ENCODE results near the gene NTM.
"Not testable (repeated sequence)": the region's sequence is repeated elsewhere in the genome, so short reads cannot be mapped to it uniquely, and the experiment has no call there.

The NTM gene

DNA sequence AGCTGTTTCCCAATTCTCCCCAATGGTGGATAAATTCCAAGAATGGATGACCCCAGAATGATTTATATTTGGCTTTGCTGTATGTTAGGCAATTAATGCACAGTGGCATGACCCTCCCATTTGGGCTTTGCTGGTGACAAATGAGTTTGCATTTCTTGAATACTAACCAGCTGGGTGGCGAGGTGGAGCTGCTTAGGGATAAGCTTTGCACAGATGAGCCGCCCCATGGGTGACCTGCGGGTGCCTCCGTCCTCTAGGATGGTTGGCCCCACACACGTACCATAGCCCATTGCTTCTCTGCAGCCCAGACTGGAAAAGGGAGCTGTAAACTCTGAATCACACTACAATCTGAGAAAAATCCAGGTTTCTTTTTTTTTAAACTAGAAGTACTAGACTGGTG lies 94.6 kb downstream of the NTM start:
- DNase-seq: no peak

DNA sequence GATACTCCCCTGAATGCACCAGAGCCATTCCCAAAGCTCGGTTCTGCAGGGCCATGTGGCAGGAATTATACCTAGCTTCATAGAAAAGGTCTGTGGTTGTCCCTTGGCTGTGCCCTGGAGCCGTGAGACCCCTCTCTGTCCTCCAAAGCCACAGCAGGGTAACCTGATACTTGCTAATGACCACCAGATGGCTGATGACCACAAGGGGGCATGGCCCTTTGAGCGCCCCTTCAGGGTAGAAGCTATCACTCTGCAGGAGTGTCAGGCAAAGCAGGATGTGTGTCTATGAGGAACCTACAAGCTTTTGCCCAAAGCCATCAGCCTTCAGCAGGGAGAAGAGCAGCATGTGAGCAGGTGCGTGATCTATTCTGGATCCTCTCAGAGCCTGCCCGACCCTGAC lies 95.3 kb downstream of the NTM start:
- no peak for DNase-seq

DNA sequence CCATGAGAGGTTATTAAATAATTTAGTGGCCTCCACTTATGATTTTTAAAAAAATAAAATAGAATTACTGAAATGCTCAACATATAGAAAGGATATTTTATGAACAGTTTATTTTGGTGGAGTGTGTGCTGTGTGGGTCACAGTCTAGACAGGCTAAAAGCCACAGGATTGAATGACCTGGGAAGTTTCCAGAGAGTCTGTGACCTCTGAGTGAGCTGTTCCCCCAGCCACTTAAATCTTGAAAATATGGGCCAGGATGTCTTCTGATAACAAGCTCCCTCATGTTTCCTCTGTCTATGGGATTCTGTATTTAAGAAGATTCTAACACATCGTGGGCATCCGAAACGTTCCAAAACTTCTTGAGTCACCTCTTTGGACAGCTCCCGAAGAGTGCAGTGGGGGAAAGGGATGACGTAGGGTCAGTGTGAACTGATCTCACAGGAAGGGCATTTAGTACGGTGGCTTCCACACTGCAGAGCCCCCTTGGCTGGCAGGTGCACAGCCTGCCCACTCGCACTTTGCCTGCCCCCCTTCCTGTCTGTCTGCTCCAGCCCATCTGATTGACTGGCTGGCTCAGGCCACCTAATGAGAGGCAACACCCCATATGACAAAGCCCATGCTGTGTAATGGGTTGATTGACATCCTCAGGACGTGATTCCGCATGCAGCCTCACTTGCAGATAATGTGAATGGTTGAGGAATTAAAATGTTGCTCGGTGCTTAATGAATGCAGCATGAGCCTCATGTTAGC lies 97.4 kb downstream of the NTM start:
- no peak for DNase-seq

DNA sequence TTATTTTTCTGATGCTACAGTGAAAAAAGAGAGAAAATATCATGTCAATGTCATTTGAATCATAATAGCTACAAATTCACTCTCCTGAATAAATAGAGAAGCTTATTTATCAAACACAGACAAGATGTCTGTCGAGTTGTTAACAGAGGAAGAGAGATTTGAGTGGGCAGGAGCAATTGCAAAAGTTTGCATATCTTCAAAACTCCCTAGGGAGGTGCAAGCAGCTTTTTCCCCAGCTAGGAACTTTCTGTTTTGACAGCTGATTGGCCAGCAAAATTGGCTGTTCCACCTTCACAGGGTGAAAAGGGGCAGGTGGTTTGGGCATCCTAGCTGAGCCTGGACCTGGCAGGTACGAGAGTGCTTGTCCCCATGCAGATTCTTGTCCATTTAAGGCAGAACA lies 98.2 kb downstream of the NTM start:
- DNase-seq: no peak

DNA sequence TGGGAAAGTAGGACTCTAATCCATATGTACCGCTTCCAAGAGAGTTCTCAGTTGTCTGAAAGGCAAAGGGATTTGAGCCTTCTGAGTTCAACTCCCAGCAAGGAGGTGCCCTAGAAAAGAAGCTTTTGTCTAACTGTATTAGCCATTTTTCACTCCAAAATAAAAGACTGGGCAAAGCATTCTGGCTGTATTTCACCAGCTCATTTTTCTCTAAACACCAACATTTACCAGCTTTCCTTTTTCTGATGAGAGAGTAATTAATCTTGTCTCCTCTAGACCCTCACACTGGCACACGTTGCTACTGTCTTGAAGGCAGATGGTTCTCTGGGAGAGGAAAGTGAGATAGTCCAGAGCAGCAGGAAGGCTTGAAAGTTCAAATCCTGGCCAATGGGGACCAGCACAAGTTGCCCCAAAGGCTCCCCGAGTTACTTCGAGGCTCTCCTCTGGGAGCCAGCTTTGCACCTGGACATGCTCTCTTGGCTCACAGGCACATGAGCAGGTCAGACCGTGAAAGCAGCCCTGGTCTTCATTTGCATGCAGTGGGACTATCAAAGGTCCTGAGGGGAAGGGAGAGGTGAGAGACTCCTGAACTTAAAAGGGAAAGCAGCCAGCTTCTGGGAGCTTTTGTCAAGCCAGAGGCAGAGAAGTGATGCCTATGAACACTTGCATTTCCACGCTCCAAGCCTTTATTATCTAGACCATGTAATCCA lies 100.0 kb downstream of the NTM start:
- no peak for DNase-seq

DNA sequence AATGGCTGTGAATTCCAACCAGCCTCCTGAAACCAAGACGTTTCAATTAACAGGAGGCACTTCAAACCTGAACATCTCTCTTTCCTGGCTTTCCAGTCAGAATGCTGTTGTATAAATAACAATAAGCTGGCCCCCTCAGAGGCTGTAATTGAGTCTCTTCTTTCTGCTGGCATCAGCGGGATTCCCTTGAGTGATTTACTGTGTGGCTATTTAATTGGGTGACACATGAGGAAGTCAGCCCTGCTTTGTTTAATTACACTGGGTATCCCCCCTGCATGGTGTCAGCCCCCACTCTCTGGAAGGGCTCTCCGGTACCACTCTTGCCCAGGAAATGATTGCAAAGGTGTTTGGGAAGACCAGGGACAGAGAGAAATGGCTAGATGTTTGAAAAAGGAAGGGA lies 101.6 kb downstream of the NTM start:
- no peak for DNase-seq

DNA sequence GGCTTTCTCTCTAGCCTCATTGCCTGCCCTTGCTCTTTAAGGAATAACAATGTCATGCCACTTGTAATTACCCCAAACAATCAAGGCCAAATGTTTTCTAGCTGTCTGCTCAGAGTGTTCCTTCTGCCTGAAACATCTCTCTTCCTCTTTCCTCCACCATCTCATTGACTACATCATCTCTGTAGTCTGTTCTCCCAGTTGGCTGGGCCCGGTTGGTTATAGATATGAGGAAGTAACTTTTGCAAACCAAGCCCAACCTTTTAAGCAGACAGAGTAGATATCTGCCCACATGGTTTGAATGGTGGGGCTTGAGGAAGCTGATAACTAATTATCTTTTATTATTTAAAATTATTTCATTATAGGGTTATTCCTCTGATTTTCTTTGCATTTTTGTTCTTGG lies 104.5 kb downstream of the NTM start:
- DNase-seq: no peak

DNA sequence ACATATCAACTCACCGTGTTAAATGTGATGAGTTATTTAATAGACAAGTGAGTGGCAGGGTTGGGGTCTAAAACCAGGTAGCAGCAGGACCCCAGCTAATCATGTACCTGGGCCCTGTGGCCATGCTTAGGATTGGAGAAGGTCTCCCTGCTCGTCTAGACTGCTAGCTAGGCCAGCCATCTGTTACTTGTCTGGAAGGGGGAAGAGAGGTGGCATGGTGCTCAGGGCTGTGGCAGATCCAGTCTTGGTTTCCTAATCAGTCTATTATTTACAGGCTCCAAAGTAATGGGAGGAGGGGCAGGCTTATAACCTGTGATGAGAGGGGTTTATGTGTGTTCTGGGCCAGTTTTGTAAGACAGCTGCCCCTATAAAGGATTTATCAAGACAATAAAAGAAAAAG lies 105.9 kb downstream of the NTM start:
- no peak for DNase-seq

DNA sequence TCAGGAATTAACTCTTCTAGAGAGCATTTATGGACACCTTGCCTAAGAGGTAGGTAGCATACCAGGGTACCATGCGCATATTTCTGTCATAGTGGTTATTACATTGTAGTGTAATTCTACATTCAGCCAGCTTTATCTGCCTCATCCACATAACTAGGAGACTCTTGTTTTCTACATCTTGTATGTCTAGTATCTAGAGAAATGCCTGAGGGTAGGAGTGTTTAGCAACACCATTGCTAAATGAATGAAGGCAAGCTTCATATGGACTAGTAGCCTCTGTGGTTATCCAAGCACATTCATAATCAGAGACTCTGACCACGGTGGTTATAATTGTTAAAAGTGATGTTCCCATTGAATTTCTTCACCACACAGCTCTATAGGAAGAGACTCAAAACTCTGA lies 107.9 kb downstream of the NTM start:
- no peak for DNase-seq

DNA sequence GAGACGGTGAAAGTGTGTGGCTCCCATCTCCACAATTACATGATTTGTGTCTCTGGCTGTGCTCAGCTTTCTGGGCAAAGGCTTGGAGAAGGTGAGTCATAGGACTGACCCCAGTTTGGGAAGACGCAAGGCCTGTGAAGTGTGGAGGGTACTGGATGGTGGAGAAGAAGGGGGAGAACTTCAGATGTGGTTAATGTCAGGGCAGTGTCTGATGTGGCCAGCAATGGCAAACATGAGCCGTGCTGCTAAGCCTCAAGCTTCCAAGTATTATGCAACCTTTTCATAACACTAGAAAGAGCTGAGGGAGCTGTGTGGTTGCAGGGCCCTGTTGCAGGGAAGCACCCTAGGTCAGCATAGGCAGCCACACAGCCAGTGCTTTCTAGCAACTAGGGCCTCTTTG lies 110.9 kb downstream of the NTM start:
- no peak for DNase-seq

DNA sequence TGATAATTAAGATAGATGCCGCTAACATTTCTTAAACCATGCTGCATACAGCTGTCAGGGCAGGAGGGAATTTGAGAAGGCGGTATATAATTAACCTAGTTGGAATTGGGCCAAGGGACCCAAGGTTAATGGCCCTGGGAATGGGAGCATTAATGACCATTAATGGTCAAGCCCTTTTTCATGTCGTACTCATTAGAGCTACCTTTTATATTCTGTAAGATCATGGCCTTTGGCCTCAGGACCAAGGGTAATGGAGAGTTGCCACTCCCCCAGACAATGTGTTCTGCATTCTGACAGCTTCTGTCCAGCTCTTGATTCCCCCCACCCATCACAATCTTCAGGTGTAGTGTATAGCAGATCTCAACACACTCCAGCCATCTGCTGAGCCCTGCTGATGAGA lies 111.6 kb downstream of the NTM start:
- DNase-seq: no peak

DNA sequence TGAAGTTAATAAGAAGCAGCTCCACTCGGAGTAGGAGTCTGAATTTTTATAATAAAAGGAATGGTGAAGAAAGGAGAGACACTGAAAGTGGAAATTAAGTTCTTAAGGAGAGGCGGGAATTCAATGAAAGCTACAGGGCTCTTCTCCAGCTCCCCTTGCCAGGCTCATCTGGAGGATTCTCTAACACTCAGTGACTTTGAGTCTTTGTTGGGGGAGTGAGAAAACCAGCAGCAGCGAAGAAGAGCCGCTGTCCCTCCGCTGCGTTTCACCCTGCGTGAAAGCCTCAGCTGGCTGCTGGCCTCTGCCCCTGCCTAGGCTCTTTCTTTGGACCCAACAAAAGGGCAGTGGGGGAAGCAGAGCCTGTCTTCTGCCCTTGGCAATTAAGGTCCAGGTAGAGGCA lies 113.0 kb downstream of the NTM start:
- DNase-seq: no peak

DNA sequence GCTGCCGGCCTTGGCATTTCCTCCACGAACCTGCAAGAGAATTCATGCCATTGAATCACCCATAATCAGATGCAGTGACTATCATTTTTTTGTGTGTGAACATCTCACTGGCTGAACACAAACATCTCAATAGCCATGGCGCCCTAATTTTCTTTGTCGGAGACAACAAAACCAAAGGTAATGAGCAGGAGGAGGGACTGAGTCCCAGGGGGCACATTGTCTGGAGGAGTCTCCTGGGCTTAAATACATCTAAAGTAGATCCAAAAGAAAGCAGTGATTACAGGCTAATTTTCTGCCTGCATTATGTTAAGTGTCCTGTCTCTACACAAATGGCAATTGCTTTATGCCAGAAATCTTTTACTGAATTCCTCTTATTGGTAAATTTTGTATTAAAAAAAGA lies 113.5 kb downstream of the NTM start:
- no peak for DNase-seq

DNA sequence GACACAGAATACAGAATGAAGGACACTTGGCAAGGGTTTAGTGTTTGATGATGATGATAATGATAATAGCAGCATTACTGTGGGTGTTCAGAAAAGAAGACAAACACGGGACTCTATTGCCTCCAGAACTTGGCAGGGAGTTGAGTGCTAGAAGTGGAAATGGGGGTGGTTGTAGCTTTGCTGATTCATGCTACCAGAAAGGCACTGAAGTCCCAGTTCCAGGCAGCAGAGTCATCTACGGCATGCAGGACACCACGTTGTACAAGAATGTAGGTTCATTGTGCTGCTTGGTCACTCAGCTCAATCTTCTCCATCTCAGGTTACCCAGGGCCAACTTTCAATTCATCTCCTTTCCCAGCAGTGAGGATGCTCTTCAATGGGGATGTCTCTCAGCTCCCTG lies 115.7 kb downstream of the NTM start:
- DNase-seq: no peak

DNA sequence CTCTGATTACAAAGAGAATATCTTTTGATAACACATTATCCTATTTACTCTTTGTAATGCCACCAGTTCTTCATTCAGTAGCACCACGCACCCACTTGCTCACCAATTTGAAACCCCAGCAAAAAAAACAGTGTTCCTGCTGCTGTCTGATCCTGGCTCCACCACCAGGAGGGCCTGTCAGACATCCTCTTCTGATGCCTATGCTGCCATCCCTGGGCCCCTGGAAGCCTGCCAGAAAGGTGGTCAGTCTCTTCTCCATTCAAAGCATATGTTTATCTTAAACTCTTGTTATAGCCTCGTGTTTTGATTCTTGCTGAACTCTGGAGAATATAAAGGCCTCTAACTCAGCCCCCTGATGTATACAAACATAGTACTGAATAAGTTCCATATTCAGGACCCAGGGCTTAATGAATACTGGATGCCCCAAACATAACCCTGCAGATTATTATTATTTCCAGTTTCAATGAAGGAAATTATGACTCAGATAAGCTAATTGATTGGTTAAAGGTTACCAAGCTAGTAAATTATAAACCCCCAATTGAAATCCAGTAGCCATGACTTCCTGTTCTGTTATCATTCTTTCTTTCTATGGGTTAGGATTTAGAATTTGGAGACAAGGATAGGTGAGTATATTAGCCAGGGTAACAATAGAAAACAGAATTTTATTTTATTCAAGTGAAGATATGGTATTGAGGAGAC lies 116.7 kb downstream of the NTM start:
- DNase-seq: no peak

DNA sequence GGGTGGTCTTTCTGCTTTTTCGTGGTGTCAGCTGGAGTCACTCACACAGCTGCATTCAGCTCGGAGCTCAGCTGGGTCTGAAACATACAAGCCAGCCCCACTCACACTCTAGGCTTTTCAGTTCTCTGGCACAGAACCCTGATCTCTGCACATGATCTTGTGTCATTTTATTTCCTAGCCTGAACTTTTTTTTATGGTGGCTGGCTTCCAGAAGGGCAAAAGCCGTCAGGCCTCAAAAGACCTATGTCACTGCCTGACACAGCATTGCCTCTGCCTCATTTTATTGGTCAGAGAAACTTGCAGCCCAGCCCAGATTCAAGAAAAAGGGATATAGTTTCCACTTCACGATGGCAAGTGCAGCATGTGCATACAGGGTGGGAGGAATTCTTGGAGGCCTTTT lies 117.8 kb downstream of the NTM start:
- DNase-seq: no peak

DNA sequence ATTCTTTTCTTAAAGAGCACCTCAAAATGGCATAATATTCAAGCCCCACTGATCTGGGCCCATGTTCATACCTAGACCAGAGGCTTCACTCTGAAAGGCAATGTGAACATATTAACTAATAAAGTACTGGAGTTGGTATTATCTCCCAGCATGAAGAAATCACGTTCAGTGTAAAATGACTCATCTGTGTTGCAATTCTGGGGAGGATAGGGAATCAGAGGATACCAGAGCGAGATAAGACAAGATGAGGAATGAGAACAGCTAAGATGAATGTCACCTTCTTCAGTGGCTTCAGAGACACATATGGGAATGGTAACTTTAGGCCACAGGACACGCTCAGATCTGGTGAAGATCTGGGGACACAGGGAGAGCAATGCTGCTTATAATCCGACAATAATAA lies 121.1 kb downstream of the NTM start:
- DNase-seq: no peak

DNA sequence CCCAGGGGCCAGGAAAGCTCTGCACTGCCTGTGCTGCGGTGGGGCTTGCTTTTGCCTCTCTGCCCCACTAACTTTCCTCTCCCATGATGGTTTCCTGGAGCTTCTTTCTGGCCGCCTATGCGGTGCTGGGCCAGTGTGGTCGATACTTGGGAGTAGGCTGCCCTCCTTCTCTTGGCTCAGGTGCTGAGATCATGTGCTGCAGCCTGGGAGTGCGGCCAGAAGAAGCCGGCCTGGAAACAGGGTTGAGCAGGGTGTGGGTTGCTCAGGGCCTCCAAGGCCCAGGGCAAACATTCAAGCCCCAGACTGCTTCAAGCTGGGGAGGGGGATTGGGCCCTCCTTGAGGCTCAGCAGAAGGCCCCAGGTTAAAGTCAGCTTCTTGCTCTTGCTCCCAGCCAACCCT lies 125.0 kb downstream of the NTM start:
- DNase-seq: no peak

DNA sequence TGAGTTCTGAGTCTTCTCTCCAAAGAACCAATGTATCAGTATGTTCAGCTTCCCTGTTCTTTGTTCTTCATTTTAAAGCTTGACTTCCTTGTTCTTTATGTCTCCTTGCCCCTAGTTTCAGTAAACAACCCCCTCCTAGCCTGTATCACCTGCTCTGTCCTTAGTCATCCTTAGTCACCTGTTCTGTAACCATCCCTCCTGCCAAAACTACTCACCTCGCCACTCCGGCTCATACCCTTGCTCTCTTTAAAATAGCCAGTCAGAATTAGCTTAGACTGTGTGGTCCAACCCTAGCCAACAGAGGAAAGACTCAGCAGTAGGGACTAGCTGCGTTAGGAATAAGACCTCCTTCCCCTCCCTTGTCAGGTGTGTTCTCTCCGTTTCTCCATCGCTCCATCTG lies 127.3 kb downstream of the NTM start:
- DNase-seq: not testable (repeated sequence)

DNA sequence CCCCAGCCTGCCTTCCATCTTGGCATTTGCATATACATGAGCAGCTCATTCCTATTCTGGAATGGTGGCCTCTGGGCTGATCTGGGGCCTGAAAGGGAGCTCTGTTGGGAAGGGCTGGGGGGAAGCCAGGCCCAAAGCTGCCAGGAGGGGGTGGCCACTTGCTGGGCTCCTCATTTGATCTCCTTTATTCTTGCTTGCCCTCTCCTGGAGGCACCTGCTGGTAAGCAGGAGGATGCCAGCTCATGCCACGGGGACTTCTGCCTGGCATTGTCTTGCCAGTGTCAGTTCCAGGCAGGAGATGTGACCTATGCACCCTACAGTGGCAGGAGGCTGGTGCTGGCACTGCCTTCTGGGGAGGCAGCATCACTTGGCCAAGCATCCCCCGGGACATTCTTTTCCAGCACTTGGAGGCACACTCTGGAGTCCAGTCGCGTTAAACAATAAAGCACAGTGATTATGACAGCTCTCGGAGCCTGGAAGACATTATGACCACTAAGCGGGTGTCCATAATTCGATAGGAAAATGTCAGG lies 128.3 kb downstream of the NTM start:
- DNase-seq: no peak

DNA sequence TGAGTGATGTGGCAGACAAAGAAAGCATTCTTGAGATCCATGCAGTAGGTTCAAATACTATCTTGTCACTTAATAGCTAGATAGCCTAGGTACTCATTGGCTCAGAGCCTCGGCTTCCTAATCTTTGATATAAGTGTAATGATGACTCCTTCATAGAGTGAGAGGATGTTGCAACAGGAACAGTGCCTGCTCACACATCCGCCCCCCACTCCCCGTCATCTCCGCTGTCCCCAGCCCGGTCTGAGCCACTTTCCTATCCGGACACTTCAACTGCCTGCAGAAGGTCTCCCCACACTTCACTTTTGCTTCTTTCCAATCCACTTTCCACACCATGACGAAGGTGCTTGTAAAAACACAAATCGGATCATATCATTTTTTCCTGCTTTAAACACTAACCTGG lies 128.8 kb downstream of the NTM start:
- DNase-seq: no peak

DNA sequence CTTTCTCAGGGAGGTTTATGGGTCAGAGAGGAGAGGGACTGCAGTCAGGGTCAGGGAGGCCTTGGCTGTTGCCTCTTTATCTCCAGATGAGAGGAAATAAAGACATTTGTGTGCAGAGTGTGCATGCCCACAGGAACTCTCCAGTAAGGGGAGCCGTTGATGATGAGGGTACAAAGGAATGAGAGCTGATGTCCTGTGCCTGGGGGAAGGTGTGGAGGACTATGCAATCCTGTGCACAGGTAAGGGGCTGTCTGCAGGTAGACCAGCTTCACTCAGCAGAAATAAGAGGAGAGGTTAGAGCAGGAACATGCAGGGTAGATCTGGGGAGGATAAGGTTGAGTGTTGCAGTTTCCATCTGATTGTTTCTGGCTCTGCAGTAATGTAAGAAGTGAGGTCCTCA lies 132.6 kb downstream of the NTM start:
- DNase-seq: no peak

DNA sequence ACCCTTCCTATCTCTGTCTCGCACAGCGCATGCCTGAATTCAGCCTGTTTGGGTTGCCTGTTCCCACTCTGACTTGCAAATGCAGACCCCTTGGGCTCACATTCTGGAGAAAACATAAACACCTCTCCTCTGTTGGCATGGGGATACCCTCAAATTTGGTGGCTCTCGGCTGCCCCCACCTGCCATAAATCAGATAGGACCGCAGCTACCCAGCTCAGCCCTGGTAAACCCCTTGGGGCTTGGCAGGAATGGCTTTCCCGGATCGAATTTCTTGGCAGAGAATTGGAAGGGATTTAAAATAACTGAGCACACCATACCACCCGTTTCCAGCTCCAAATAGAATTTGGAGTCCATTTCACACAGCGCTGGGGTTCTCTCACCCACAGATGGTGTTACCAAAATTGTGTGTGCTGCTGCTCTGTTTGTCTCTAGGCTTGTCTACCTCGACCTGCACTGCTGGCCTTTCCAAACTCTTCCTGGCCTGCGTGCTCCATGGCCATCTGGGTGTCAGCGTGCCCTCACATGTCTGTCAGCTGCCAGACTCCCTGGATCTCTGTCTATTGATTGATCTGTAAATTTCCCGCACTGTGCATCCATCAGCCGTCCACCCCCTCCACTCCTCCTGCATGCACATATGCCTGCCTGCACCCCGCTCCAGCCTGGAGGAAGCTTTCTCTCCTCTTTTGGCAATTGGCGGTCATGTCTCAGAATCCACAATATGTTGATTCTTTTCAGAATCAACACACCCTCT lies 134.0 kb downstream of the NTM start:
- no peak for DNase-seq

Data from Kasumi-1 (cell line).